Fibroblast of villous mesenchyme (primary cell): ENCODE data around the gene SH2D4B. TPM values are rescaled to one million over a fixed set of nuclear protein-coding genes. Genes with fewer than 3 reads are reported as not detected.
A peak's percentile ranks its signal among the peaks of the same experiment; 100 is the strongest.

Experiments used
- DNase-seq: peaks from one replicate; pipeline ENCODE4 v3.0.0-alpha.2; 2010; ENCODE audit warnings: low read depth
- H3K4me3 ChIP-seq: 2 replicates; pipeline ENCODE4 v1.5.1; 2011; ENCODE audit warnings: low read depth, mild to moderate bottlenecking, low read length
- CTCF ChIP-seq: IDR thresholded peaks from 2 replicates; pipeline ENCODE4 v1.5.1; 2012; ENCODE audit warnings: low read depth, mild to moderate bottlenecking, low read length; ENCODE audit not compliant: insufficient read depth
- total RNA-seq: library from RNA; depleted of rRNA; stranded (reverse); fragments of >200 nt; gene quantifications from 2 replicates; pipeline ENCODE4 v1.2.3, GENCODE V29; 2012

Gene SH2D4B
- total RNA-seq, 1 donor = not detected

GRCh38 chr10:80524190-80524909, 13.4 kb upstream of the SH2D4B start:
- DNase-seq = no peak
- TF ChIP-seq CTCF = no peak
- H3K4me3 ChIP-seq = no peak overlapping the region

GRCh38 chr10:80526218-80526617, 11.5 kb upstream of the SH2D4B start:
- H3K4me3 ChIP-seq = no peak overlapping the region
- TF ChIP-seq CTCF = no peak
- DNase-seq = no peak

GRCh38 chr10:80526742-80527141, 11.0 kb upstream of the SH2D4B start:
- DNase-seq = no peak
- no peak for TF ChIP-seq CTCF
- H3K4me3 ChIP-seq = no peak overlapping the region

- no peak for TF ChIP-seq CTCF
- no peak for DNase-seq
- H3K4me3 ChIP-seq = no peak overlapping the region
Observed at GRCh38 chr10:80528185-80528700, 9.5 kb upstream of the SH2D4B start.

GRCh38 chr10:80528901-80529300, 8.8 kb upstream of the SH2D4B start:
- DNase-seq = no peak
- H3K4me3 ChIP-seq = no peak overlapping the region
- TF ChIP-seq CTCF = no peak

- H3K4me3 ChIP-seq = no peak overlapping the region
- no peak for TF ChIP-seq CTCF
- DNase-seq = peak; percentile 45
Observed at GRCh38 chr10:80529604-80530003, 8.1 kb upstream of the SH2D4B start.

GRCh38 chr10:80530251-80530650, 7.5 kb upstream of the SH2D4B start:
- peak; percentile 49 for DNase-seq
- H3K4me3 ChIP-seq = no peak overlapping the region
- TF ChIP-seq CTCF = peak; percentile 33
